D341Med (cell line): ENCODE results near the gene TBCD.

ENCODE experiments used
- DNase-seq: peaks from one replicate; pipeline ENCODE4 v3.0.0; 2012; ENCODE audit warnings: low spot score

Gene TBCD

DNA sequence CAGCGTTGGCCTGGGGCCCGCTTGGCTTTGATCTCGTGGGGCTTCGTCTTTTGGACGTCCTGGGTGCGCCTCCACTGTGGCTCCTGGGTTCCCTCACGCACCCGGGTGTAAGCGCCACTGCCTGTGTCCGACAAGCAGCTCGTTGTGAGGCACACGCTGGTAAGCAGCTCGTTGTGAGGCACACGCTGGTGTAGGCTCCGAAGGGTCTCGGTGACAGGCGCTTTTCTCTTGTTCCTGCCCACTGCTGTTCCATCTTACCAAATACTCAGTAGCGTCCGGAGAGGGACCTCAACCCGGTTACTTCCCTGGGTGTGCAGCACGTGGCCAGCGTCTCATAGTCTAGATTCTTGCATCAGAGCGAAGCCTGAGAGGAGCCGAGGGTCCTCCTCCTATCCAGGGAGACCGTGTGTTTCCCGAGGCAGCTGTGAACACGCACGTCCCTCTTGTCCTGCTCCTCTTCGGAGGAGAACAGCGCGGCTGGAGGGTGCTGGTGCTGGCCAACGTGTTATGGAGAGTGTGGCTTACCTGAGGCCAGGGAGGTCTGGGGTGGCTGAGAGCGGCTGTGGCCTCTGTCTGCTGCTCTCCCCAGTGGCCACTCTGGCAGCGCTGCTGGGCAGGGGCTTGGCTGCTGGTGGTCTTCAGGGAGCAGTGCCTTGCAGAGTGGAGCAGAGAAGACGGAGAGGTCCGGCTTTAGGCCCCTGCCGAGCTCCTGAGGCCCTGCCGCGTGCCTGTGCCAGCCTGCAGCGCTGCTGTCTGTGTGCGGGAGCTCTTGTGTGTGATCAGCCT is 120.1 kb downstream of the TBCD start:
- DNase-seq: no peak

GRCh38 chr17:82872591-82873520 is 121.0 kb downstream of the TBCD start:
- no peak for DNase-seq

DNA sequence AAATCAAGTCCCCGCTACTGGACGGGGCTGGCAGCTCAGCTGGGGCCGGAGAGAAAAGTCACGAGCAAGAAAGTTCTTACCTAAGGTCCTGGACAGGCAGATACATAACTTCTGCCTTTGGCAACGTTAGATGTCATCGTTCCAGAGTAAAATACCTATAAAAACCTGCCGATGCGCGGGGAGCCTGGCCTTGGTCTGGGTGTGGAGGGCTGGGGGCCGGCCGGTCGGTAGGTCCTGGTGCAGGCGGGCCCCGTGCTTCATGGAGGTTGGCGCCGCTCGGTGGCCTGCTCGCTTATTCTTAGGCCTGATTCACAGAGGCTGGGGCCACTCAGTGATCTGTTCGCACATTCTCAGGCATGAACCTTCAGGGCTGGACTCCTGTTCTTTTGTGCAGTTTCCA is 121.7 kb downstream of the TBCD start:
- no peak for DNase-seq

DNA sequence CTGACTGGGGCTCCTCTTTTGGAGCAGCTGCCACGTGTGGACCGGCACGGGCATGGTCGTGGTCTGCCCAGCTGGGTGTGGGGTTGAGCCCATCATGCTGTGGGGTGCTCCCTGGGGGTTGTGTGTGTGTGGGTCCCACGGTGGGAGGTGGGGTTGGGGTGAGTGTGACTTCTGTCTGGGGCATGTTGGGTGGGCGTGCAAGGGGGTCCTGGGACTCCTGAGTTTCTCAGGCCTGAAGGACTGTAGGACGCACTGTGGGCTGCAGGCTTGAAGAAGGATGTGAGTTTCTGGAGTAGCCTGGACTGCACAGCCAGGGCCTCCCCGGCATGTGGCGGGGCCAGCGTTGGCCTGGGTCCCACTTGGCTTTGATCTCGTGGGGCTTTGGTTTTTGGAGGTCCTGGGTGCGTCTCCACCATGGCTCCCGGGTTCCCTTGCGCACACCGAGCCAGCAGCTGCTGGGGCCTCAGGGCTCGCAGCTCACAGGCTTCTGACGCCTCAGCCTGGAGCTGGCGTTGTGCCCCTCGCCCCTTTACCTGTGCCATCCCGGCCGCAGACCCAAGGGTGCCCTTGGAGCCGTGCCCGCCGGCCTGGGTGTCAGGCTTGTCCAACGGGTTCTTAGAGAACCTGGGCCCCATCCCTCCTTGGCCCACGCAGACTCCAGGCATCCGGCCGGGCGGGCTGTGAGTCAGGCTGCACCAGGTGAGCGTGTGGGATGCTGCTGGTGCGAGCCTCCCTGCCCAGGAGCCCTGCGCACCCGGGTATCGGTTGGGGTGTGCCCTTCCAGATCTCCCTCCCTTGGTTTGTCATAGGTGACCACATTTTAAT is 122.4 kb downstream of the TBCD start:
- no peak for DNase-seq

DNA sequence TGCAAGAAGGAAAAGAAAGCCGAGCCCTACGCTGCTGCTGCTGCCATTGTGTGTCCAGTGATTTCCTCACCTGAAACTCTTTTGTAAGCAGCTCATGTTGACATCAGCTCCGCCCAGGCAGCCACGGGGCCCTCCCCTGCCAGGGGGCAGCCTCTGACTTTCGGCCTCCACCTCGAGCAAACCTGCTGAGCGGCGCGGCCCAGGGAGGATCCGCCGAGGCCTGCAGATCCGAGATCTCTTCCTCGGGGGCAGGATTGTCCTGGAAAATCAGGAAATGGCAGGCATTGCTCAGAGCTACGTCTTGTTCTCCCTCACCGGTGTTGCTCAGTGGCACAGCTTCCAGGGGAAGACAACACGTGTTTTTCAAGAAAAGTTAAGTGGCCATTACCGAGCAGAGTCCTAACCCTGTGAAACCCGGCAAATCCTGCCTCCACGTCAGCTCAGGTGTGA is 123.6 kb downstream of the TBCD start:
- DNase-seq: no peak

- DNase-seq: no peak
Observed at GRCh38 chr17:82876149-82876548, 124.3 kb downstream of the TBCD start.

DNA sequence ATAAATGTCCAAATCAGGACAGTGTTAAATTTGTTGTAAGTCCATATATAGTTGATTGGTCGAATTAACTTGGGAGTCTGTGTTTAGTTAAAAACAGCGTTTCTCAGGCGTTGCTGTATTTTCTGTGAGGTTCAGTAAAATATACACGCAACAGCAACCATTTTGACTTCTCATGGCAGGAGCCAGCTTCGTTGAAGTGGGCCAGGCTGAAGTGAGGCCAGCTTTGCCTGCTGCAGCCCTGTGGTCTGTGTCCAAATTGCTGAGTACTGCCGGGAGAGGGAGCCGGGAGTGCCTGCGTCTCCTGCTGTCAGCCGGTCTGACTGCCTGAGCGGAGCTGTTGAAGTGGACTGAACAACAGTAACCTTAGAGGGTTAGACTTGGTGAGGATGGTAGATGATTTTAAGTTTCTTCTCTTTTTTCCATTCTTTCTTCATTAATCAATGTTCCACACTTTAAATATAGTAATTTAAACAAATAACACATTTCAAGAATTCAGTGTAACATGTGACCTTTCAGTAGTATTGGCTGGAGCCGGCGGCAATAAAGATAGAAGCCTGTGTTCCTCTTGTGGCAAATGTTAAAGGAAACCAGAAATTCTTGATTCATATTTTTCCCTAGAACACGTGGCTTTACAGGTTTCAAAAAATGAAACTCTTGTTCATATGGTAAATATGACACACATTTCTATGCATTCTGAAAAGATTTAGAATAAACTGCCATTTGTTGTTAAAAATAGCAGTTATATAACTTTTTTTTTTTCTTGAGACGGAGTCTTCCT is 124.9 kb downstream of the TBCD start:
- DNase-seq: peak; percentile 77

- DNase-seq: no peak
Observed at GRCh38 chr17:82878527-82878926, 126.7 kb downstream of the TBCD start.

- no peak for DNase-seq
Observed at GRCh38 chr17:82879241-82879640, 127.4 kb downstream of the TBCD start.

- no peak for DNase-seq
Observed at GRCh38 chr17:82880620-82881323, 128.9 kb downstream of the TBCD start.

- no peak for DNase-seq
Observed at GRCh38 chr17:82881324-82881823, 129.5 kb downstream of the TBCD start.

- DNase-seq: no peak
Observed at GRCh38 chr17:82881900-82882714, 130.2 kb downstream of the TBCD start.

- no peak for DNase-seq
Observed at GRCh38 chr17:82882715-82883418, 131.0 kb downstream of the TBCD start.

DNA sequence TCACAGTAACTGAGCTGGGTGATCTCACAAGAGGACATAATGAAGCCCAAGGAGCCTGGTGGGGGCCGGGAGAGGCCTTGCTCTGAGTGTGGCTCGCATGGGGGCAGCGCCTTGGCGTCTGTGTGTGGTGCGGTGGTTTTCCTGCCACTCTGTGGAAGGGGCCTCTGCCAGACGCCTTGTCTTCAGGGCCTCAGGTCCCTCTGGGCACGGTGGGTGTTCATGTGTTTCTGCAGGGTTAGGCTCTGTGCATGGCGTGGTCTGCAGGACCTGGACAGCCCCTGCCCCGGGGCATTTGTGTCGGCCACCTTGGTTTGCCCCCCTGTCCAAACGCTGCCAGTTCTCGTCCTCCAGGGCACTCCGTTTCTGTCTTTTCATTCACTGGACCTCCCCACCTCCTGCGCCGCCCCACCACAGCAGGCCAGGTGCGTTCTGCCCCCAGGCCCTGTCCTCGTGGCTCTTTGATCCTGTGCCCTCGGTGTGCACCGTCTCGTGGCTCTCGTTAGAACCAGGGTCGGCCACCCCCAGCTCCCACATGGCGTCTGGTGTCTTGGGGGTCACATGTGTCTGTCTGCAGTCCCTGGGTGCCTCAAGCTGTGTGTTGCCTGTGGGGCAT is 131.7 kb downstream of the TBCD start:
- no peak for DNase-seq

- no peak for DNase-seq
Observed at GRCh38 chr17:82884341-82884969, 132.6 kb downstream of the TBCD start.

DNA sequence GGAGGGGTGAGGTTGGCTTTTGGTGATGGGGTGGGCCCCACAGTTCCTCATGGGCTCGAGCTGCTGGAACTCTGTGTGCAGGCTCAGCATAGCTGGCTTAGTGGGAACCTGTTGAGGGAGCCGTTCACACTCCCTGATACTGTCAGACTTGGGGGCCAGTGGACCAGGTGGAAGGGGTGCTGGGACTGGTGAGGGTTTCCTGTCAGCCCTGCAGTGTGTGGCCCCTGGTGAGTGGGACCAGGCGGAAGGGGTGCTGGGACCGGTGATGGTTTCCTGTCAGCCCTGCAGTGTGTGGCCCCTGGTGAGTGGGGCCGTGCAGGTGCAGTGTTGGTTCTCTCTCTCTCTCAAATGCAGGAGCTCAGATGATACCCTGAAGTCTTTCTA is 133.1 kb downstream of the TBCD start:
- no peak for DNase-seq

DNA sequence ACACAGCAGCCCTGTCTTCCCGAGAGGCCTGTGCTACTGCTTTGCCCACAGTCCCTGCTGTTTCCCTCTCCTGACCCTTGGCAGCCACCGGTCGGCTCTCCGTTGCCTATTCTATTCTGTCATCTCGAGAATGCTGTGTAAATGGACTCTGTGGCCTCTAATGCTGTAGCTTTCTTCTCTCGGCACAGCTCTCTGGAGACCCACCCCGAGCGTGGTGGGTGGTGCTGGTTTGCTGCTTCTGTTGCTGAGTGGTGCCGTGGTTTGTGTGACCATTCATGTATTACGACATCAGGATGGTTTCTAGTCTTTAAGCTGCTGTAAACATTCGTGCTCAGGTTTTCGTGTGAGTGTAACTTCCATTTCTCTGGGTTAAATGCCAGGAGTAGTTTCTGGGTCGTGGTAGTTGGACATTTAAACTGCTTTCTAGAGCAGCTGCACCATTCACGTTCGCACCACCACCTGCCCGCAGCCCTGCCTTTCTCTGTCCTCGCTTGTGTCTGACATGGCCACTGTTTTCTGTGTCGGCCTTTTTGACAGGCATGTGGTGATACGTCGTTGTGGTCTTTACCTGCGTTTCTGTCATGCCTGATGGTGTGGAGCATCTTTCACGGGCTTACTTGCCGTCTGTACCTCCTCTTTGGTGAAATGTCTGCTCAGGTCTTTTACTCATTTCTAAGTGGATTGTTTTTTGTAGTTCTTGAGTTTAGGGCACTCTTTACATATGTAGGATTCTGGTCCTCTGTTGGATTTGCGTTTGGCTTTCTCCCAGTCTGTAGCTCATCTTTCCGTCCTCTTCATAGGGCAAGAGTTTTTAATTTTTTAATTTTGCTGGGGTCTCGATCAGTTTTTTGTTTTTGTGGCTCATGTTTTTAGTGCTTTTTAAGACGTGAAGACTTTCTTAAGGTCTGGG is 135.6 kb downstream of the TBCD start:
- DNase-seq: no peak
